Measurements from ENCODE around the gene RNF10. TPM values are rescaled to one million over a fixed set of nuclear protein-coding genes. Genes with fewer than 3 reads are reported as not detected.

The RNF10 gene
- total RNA-seq, result 114 and 200 TPM in 2 replicates

DNA sequence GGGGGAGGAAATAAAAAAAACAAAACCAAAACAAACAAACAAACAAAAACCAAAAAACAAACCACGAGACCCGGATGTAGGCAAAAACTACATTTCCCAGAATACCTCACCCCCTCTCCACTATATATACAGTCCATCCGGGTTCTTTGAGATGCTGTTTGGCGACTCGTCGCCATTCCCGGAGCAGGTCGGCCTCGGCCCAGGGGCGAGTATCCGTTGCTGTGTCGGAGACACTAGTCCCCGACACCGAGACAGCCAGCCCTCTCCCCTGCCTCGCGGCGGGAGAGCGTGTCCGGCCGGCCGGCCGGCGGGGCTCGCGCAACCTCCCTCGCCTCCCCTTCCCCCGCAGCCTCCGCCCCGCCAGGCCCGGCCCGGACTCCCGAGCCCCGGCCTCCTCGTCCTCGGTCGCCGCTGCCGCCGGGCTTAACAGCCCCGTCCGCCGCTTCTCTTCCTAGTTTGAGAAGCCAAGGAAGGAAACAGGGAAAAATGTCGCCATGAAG, at the start of gene RNF10:
TSS of gene RNF10 (plus strand) at position 154 of the 500 bp plus-strand sequence. CDS start 456 bp downstream, outside the sequence.

DNA sequence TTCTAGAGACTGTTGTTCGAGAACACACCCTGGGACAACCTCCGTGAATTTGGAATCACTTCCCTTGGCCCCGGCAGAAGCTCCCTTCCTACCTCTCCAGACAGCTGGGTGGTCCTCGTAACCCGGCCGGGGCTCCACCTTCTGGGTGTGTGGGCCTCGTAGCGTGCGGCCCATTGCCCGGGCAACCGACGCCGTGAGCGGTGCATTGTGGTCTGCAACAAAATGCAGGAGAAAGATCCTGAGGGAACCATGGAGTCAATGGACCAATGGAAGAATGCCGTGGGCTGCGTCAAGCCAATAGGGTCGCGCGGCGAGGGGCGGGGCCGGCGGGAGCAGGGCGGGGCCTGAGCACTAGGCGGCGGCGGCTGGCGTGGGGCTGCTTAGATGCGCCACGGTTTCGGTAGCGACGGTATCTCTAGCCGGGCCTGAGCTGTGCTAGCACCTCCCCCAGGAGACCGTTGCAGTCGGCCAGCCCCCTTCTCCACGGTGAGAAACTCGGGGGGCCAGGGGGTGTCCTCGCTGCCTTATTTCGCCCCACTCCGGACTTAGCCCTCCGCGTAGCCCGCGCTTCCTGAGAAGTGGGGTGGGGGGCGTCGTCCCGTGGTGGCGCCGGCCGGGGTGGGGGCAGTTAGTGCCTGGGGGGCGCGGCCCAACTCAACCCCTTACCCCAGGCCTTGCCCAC, 38.3 kb upstream of the RNF10 start, which contains the start of gene DYNLL1:
TSS of gene DYNLL1 (plus strand) at position 383 of the 682 bp plus-strand sequence. CDS start 309 bp downstream, outside the sequence.

DNA sequence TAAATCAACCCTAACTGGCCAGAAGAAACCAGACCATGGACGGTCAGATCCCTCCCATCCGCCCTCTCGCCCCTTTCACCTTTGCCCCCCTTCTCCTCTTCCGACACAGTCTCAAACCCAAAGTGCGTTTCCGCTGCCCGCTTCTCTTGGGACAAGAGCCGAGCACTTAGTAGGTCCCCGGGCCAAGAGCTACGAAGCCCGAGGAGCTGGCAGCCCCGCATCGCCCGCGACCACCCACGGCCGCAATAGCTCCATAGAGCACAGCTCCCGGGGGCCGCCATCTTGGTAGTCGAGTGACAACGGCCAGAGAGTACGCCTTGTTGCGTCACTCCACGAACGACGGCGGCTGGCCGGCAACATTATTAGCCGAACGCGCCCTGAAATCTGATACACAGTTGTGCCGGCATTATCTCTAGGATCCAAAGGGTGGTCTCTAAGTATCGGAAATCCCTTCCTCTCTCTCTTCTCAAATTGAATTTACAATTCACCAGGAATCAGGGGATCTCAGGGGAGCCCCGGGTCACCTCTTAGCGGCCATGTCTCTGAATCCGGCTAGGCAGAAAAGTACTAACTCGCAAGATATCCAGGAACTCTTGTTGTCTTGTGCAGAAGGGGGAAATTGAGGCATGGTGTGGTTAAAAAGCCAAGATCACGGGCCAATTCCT, 5.2 kb upstream of the RNF10 start, which contains the start of gene COQ5:
TSS of gene COQ5 (minus strand) at position 298 of the 665 bp plus-strand sequence. CDS start at position 281, 17 bp downstream.

DNA sequence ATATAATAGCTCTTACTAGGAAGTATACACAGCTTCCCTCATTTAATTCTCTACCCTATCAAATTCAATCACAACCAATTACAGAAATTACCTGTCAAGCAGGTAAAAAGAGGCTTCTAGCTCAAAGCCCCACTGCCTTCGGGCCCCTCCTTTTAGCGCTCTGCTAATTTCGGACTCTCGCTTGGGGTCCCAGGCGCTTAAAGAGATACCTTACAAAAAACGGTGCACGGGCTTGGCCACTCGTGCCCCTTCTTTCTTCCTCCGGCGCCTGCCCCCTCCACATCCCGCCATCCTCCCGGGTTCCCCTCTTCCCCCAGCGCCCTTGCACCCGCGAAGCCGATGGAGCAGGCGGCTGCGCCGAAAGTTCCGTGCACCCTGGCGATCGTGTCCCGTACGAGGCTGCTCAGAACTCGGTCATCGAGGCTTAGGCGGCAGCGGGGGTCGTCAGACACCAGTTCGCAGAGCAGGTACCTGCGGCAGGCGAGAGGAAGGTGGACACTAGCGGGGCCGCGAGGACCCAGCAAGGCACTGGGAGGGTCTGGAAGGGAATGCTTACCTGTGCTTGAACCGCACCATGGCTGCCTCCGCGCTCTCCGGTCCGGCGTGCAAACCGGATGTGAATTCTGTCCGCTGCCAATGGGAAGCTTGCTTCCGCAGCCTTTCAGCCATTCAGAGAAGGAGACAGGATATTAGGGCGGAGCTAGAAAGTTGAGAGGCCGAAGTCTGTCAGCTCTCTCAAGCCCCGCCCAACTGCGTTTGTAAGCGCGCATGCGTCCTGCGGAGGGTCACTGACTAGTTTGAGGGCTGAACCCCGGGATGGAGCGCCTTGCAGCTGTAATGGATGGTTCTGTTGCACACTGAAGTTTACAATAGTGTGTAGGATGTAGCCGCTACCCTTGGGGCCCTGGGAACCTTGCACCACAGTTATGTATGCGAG, 46.9 kb downstream of the RNF10 start, which contains the start of gene POP5:
TSS of gene POP5 (minus strand) at position 616 of the 937 bp plus-strand sequence. CDS start at position 576, 40 bp downstream.

Small RNA genes within 50 kb of the gene (small RNA-seq; reads per million reads assigned to genes)
- not detected for gene RF00019 (ENCODE audit: low replicate concordance)

Other genes with a start within 250 kb of the RNF10 start
- gene RNU4-2, start 242.5 kb upstream of the RNF10 start, total RNA-seq, result under 0.01 TPM in 2 replicates
- under 0.01 TPM in 2 replicates for gene RNU4-1, start 241.1 kb upstream of the RNF10 start, total RNA-seq
- gene SIRT4, start 232.0 kb upstream of the RNF10 start, total RNA-seq, result 0.66 and 0.86 TPM in 2 replicates
- gene PLA2G1B, start 206.6 kb upstream of the RNF10 start, total RNA-seq, result not detected in 2 replicates
- not detected in 2 replicates for gene MSI1, start 165.2 kb upstream of the RNF10 start, total RNA-seq
- gene COX6A1, start 96.2 kb upstream of the RNF10 start, total RNA-seq, result 260 and 322 TPM in 2 replicates
- gene TRIAP1, start 88.0 kb upstream of the RNF10 start, total RNA-seq, result 16.2 and 27.6 TPM in 2 replicates
- 13.3 and 16.9 TPM in 2 replicates for gene GATC, start 87.9 kb upstream of the RNF10 start, total RNA-seq
- gene SRSF9, start 64.6 kb upstream of the RNF10 start, total RNA-seq, result 132 and 154 TPM in 2 replicates
- 228 and 256 TPM in 2 replicates for gene DYNLL1, start 38.2 kb upstream of the RNF10 start, total RNA-seq
- 16.5 and 21.9 TPM in 2 replicates for gene COQ5, start 5.2 kb upstream of the RNF10 start, total RNA-seq
- gene POP5, start 47.0 kb downstream of the RNF10 start, total RNA-seq, result 9.8 and 38.4 TPM in 2 replicates
- not detected in 2 replicates for gene CABP1, start 106.3 kb downstream of the RNF10 start, total RNA-seq
- gene MLEC, start 152.8 kb downstream of the RNF10 start, total RNA-seq, result 121 and 143 TPM in 2 replicates
- 15.8 and 22.0 TPM in 2 replicates for gene UNC119B, start 176.1 kb downstream of the RNF10 start, total RNA-seq
- 7.2 and 9.4 TPM in 2 replicates for gene ACADS, start 191.5 kb downstream of the RNF10 start, total RNA-seq

Data from placental pericyte (primary cell).